Umbilical cord (tissue), 2 donors: ENCODE results near the gene CITED4. TPM values are rescaled to one million over a fixed set of nuclear protein-coding genes. Genes with fewer than 3 reads are reported as not detected.
A peak's percentile ranks its signal among the peaks of the same experiment; 100 is the strongest.

Experiments
- DNase-seq: peaks from one replicate; pipeline ENCODE4 v3.0.0-alpha.2; 2015; ENCODE audit warnings: low spot score
- total RNA-seq: library from RNA; depleted of rRNA; stranded (reverse); fragments of >200 nt; gene quantifications from one replicate; pipeline ENCODE4 v1.2.3, GENCODE V29; 2014; ENCODE audit warnings: low replicate concordance; ENCODE audit not compliant: insufficient read depth

Gene CITED4
- total RNA-seq, 1 donor from 2014 or later: 2.2 TPM

- no peak for DNase-seq
These were observed 27.1 kb downstream of the CITED4 start for GRCh38 chr1:40834968-40835545.

DNA sequence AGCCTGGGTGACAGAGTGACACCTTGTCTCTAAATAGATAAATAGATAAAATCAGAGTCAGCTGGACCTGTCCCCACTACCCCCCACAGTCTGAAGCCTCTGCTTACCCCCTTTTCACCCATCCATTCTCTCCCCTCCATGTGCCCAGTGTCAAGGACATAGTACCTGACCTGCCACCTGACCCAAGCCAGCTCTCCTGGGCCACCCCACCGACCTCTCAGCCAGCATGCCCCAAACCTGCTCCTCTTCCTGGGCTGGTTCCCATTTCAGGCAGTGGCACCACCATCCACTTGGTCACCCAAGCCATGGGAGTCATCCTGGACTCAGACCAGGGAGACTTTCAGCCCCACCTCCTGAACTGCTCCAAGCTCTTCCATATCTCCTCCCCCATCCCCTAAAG is 28.2 kb downstream of the CITED4 start:
- no peak for DNase-seq

GRCh38 chr1:40831001-40831732 is 31.0 kb downstream of the CITED4 start:
- DNase-seq: no peak

DNA sequence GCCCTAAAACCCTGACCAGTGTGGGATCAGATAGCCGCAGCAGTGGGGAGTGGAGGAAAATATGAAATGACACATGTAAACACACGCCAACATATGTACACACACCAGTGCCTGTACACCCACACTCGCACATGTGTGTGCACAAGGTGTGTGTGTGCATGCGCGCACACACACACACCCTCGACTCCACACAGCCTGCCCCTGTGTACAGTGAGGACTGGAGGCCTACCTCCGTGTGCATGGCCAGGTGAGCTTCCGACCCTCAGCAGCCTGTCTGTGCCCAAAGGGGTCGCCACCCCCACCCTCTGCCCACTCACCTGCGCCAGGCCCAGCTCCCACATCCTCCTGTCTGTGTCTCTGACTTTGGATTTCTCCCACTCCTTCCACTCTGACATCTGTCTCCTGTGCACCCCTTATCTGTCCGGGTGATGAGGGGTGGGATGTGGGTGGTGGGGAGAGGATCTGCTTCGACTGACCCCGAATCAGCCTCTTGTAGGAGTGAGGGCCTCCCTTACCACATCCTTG is 31.7 kb downstream of the CITED4 start:
- DNase-seq: no peak

GRCh38 chr1:40829631-40830245 is 32.4 kb downstream of the CITED4 start:
- DNase-seq: no peak

- no peak for DNase-seq
These were observed 36.2 kb downstream of the CITED4 start for GRCh38 chr1:40825996-40826395.

GRCh38 chr1:40825435-40825788 is 36.8 kb downstream of the CITED4 start:
- no peak for DNase-seq

DNA sequence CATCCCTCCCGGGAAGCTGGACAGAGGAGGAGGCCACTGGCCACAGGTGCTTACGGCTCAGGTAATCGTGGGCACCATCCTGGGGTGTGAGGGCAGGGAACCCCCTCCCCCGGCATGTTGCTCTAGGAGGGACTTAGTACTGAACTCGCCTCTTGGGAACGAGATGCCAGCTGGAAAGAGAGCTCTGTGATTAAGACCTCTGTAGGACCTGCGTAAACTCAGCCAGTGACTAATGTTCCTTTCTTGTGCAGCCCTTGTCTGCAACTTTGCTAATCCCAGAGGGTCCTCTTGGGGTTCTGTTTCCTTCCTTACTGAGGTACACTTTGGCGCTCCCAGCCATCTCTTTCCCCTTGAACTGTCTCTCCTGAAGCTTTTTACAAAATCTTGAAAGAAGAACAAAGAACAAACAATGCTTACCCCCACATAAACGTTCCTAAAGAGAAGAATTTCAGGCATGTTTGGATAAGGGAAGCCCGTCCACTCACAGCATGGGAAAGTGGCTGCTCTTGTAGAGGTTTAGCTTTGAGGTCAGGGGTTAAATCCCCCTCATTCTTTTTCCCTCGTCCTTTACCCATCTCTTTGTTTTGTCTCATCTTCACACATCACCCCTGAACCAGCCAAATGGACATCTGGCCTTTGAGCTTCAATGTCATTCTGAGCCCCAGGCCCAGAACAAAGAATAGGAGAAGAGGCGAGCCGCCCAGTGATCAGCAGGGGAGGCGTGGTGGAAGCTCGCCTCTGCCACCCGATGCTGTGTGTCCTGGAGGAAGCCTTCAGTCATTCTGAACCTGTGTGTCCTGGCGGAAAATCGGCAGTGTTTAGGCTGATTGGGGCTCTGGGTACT is 37.4 kb downstream of the CITED4 start:
- DNase-seq: peak; percentile 67

- no peak for DNase-seq
These were observed 38.2 kb downstream of the CITED4 start for GRCh38 chr1:40823983-40824382.

GRCh38 chr1:40823345-40823744 is 38.8 kb downstream of the CITED4 start:
- no peak for DNase-seq

- DNase-seq: no peak
These were observed 39.3 kb downstream of the CITED4 start for GRCh38 chr1:40822890-40823289.

- no peak for DNase-seq
These were observed 41.1 kb downstream of the CITED4 start for GRCh38 chr1:40820911-40821693.

- no peak for DNase-seq
These were observed 41.8 kb downstream of the CITED4 start for GRCh38 chr1:40820251-40820797.

GRCh38 chr1:40819101-40819500 is 43.1 kb downstream of the CITED4 start:
- DNase-seq: no peak

GRCh38 chr1:40818264-40818961 is 43.8 kb downstream of the CITED4 start:
- no peak for DNase-seq

DNA sequence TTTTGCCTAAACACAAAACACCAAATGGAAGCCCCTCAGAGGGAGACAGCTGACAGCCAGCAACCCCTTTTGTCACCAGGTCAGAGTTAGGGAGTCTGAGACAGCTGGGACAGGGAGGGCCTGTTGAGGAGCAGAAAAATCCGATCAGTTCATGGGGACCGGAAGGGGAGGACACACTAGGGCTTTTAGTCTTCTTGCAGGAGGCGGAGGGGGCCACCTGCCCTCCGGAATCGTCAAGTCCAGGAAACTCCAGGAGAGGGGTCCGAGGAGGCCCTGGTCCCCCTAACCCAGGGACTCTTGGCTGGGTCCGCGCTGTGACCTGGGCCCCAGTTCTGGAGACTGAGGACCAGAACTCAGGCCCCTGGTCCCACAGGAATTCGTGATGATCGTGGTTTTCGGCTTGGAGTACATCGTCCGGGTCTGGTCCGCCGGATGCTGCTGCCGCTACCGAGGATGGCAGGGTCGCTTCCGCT is 44.3 kb downstream of the CITED4 start:
- DNase-seq: no peak

DNA sequence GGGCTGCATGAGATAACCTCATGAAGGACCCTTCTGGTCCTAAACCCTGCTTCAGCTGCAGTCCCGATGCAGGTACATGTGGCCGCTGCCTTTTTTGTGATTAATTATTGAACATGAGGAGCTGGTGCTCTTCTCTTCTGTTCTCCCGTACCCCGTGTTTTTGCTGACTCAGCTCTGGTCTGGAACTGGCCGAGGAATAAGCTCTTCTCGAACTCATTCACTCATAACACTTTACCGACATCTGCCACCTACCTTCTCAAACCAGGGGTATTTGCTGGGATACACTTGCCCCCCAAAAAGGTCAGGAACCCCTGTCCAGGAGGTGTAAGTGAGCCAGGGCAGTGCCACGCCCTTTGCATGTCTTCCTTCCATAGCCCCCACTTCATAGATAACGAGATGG is 46.7 kb downstream of the CITED4 start:
- DNase-seq: no peak
